HepG2 (cell line): ENCODE measurements around the gene PASK. TPM values are rescaled to one million over a fixed set of nuclear protein-coding genes. Genes with fewer than 3 reads are reported as not detected.

Source experiments
- ATAC-seq: fragments of 200-7000 bp; cut with Tn5 transposase; 3 replicates; pipeline ENCODE4 v1.9.1; 2020; ENCODE audit warnings: mild to moderate bottlenecking, moderate library complexity
- BruUV-seq: library from RNA; stranded (reverse); fragments of 400-500 nt; replicated peaks from 2 replicates; lab custom pipeline; 2021; lab: Mats Ljungman, UMichigan
- CTCF ChIA-PET: fragments of 300-600 bp; formaldehyde crosslinking; extraction: SDS; loops from one replicate; lab custom pipeline; 2021; ENCODE audit warnings: low total read pairs, inconsistent platforms, low intra/inter-chr PET ratio; lab: Yijun Ruan, JAX
- POLR2A ChIA-PET: fragments of 350-600 bp; sonication (Branson Sonifier 250); formaldehyde crosslinking; loops from one replicate; lab custom pipeline; 2020; ENCODE audit warnings: antibody characterized with exemption, inconsistent platforms; lab: Yijun Ruan, JAX
- DNase-seq: peaks from one replicate; pipeline ENCODE4 v3.0.0-alpha.2; 2015; ENCODE audit warnings: low spot score
- FAIRE-seq: peaks from 3 replicates; lab custom pipeline; 2011; peaks lifted over from hg19 to GRCh38; lab: Jason Lieb, UNC
- H2AFZ ChIP-seq: one replicate; pipeline ENCODE4 v1.6.1; 2011; ENCODE audit warnings: low read length, inconsistent platforms
- H3K27ac ChIP-seq: fragments of 300-600 bp; 3 replicates; pipeline ENCODE4 v1.8.0; 2011; ENCODE audit warnings: mixed run types, mild to moderate bottlenecking, mixed read lengths, low read length, inconsistent platforms; ENCODE audit not compliant: insufficient read depth; ENCODE audit errors: extremely low read length
- H3K27me3 ChIP-seq, 2 experiments: fragments of 200-600 bp in 1 of 2; 2 replicates in 1 of 2; 3 replicates in 1 of 2; pipeline versions ENCODE4 v1.6.0 to v1.8.0; 2011; ENCODE audit warnings: low read length in 2 of 2, mild to moderate bottlenecking in 2 of 2, moderate library complexity in 2 of 2, inconsistent platforms in 1 of 2; ENCODE audit not compliant: insufficient read depth in 2 of 2, control insufficient read depth in 1 of 2
- H3K36me3 ChIP-seq, 2 experiments: fragments of 200-600 bp in 1 of 2; replicated peaks in 1 of 2; 2 replicates in 1 of 2; 3 replicates in 1 of 2; pipeline versions ENCODE4 v1.5.1 to v1.8.0; 2011; ENCODE audit warnings: low read length in 2 of 2, inconsistent platforms in 1 of 2; ENCODE audit not compliant: insufficient read depth in 2 of 2, control insufficient read depth in 1 of 2
- H3K4me1 ChIP-seq: 2 replicates; pipeline ENCODE4 v1.5.1; 2012; ENCODE audit warnings: low read length, inconsistent platforms; ENCODE audit not compliant: insufficient read depth
- H3K4me2 ChIP-seq: 2 replicates; pipeline ENCODE4 v1.6.0; 2011; ENCODE audit warnings: low read depth, low read length, inconsistent platforms
- H3K4me3 ChIP-seq, 3 experiments: fragments of 200-600 bp in 1 of 3; sonication (generic), shearing (Covaris generic) in 1 of 3; replicated peaks in 1 of 3; 2 replicates each; pipeline ENCODE4 v1.5.1; 2011 to 2016; ENCODE audit warnings: low read length in 3 of 3, inconsistent platforms in 2 of 3, low read depth in 2 of 3, mild to moderate bottlenecking in 2 of 3, control low read depth in 1 of 3, mixed read lengths in 1 of 3; ENCODE audit not compliant: insufficient read depth in 1 of 3
- H3K79me2 ChIP-seq: one replicate; pipeline ENCODE4 v1.6.1; 2011; ENCODE audit warnings: low read length, inconsistent platforms; ENCODE audit not compliant: insufficient read depth
- H3K9ac ChIP-seq: 2 replicates; pipeline ENCODE4 v1.6.0; 2011; ENCODE audit warnings: mild to moderate bottlenecking, low read depth, low read length, inconsistent platforms; ENCODE audit not compliant: insufficient read depth
- H3K9me3 ChIP-seq: 2 replicates; pipeline ENCODE4 v1.5.1; 2012; ENCODE audit warnings: mild to moderate bottlenecking, low read length
- H4K20me1 ChIP-seq: 2 replicates; pipeline ENCODE4 v1.6.0; 2011; ENCODE audit warnings: inconsistent platforms, mild to moderate bottlenecking, low read length, moderate library complexity; ENCODE audit not compliant: insufficient read depth
- ATRX ChIP-seq: sonication (generic); formaldehyde crosslinking; IDR thresholded peaks from 2 replicates; pipeline ENCODE4 v1.4.0; 2020; ENCODE audit warnings: missing genetic modification reagents, borderline replicate concordance
- DNMT3B ChIP-seq: conservative IDR thresholded peaks from 2 replicates; pipeline ENCODE4 v1.6.1; 2016; ENCODE audit warnings: missing biosample characterization, control low read depth
- HNF4A ChIP-seq: sonication (generic); formaldehyde crosslinking; IDR thresholded peaks from 2 replicates; pipeline ENCODE4 v1.4.0; 2020; ENCODE audit warnings: missing genetic modification reagents
- HOMEZ ChIP-seq: IDR thresholded peaks from 2 replicates; pipeline ENCODE4 v1.6.1; 2016; ENCODE audit warnings: low read depth
- SYNCRIP ChIP-seq: fragments of 200-400 bp; formaldehyde crosslinking; IDR thresholded peaks from 2 replicates; pipeline ENCODE4 v1.6.1; 2018; ENCODE audit warnings: mild to moderate bottlenecking, low read depth, low read length; ENCODE audit not compliant: insufficient read depth
- ZBTB25 ChIP-seq: IDR thresholded peaks from 2 replicates; pipeline ENCODE4 v1.6.1; 2018; ENCODE audit warnings: missing genetic modification reagents
- ZKSCAN5 ChIP-seq: sonication (generic); formaldehyde crosslinking; IDR thresholded peaks from 2 replicates; pipeline ENCODE4 v1.5.1; 2020; ENCODE audit warnings: mild to moderate bottlenecking, missing genetic modification reagents
- ZNF468 ChIP-seq: sonication (generic); formaldehyde crosslinking; IDR thresholded peaks from 2 replicates; pipeline ENCODE4 v1.8.0; 2022; ENCODE audit warnings: mild to moderate bottlenecking, moderate library complexity, missing genetic modification reagents
- ZNF547 ChIP-seq: sonication (generic); formaldehyde crosslinking; IDR thresholded peaks from 2 replicates; pipeline ENCODE4 v1.5.1; 2020; ENCODE audit warnings: mild to moderate bottlenecking, missing genetic modification reagents
- ZSCAN25 ChIP-seq: sonication (generic); formaldehyde crosslinking; IDR thresholded peaks from 2 replicates; pipeline ENCODE4 v1.8.0; 2022; ENCODE audit warnings: mild to moderate bottlenecking, missing genetic modification reagents
- WGBS: methylation state at CpG from one replicate; pipeline ENCODE4 v1.1.6; 2017; ENCODE audit warnings: low lambda C conversion rate; 5-methylcytosine and 5-hydroxymethylcytosine counted together
- in situ Hi-C: cut with HindIII; loops from 2 replicates; pipeline ENCODE4 v1.10.0; 2017; ENCODE audit warnings: low pct_unique_long_range_greater_than_20kb; ENCODE audit not compliant: extremely low pct_ligation_motif_present
- intact Hi-C: fragments of 100-400 bp; cut with micrococcal nuclease; formaldehyde crosslinking; loops from one replicate; pipeline ENCODE4 v1.10.0; 2022; ENCODE audit not compliant: unreplicated experiment
- polyA plus RNA-seq, 8 experiments: library from polyadenylated mRNA; depleted of rRNA in 3 of 8; stranded (reverse) in 7 of 8; unstranded in 1 of 8; fragments of >200 nt; fragmentation: Illumina TruSeq in 4 of 8; extraction: Trizol in 4 of 8; gene quantifications; 2 replicates each; pipeline versions ENCODE4 v1.2.1 to v1.2.3, GENCODE V29; 2011 to 2016; ENCODE audit warnings: low read depth in 4 of 8, missing spikeins in 1 of 8, mixed read lengths in 1 of 8; ENCODE audit not compliant: insufficient read depth in 1 of 8
- total RNA-seq, 5 experiments: library from RNA; depleted of rRNA; stranded (reverse); fragments of >200 nt; fragmentation: Illumina TruSeq; extraction: Trizol; gene quantifications; 2 replicates each; pipeline ENCODE4 v1.2.3, GENCODE V29; 2016; ENCODE audit warnings: low read depth in 1 of 5
- TF ChIP-seq, protein P1 (sequence below): sonication (generic); formaldehyde crosslinking; IDR thresholded peaks from 2 replicates; pipeline ENCODE4 v1.5.0; 2020; ENCODE audit warnings: missing genetic modification reagents, mild to moderate bottlenecking, borderline replicate concordance

The PASK gene
- total and polyA plus RNA-seq, 2 of the 13 experiments (the other 11 are each of a cell fraction or from before 2014, with no cell fraction given), result 6.9 to 17.0 TPM

DNA sequence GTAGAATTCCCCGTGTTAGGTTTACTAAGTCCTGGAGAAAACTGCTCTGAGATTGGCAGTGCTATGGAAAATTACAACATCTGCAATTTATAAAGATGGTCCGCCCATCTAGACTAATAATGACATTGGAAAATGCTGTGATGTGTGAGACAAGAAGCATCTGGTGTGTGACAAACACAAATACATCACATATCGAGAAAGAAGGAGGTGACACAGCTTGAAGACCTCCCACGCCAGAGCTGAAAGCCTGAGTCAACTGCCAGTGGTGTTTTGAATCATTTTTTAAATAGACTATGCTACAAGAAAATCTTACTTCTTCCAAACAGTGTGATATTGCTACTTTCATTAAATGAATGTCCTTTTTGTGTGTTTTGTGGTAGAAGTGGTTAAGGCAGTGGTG is 30.6 kb upstream of the PASK start:
- Histone ChIP-seq H3K4me2 (no peak overlapping the region), H3K27me3 (no peaks in the 10 kb centered on the region), H3K9ac (no peak overlapping the region), H3K4me3 (no peak overlapping the region), H3K9me3 (no peaks in the 10 kb centered on the region), H2AFZ (no peak overlapping the region)
- 95% methylated on average over 4 of the region's 4 CpGs for WGBS
- FAIRE-seq, result no peak
- intact Hi-C loops, result no loop called here
- in situ Hi-C loops, result no loop called here
- TF ChIP-seq ZBTB25 (CRISPR knock-in tag) (no peak), DNMT3B (CRISPR knock-in tag) (no peak), ZNF547 (CRISPR knock-in tag) (no peak), ZKSCAN5 (no peak), HOMEZ (no peak), SYNCRIP (no peak), ZSCAN25 (no peak), HNF4A (CRISPR knock-in tag) (no peak), ZNF468 (no peak), ATRX (CRISPR knock-in tag) (no peak)
- TF ChIP-seq, protein P1, sequence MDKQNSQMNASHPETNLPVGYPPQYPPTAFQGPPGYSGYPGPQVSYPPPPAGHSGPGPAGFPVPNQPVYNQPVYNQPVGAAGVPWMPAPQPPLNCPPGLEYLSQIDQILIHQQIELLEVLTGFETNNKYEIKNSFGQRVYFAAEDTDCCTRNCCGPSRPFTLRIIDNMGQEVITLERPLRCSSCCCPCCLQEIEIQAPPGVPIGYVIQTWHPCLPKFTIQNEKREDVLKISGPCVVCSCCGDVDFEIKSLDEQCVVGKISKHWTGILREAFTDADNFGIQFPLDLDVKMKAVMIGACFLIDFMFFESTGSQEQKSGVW, result no peak
- TF ChIP-seq, all 625 proteins: peak for 0
- ChIA-PET POLR2A (no interaction called here), CTCF (no interaction called here)
- no peaks in the 10 kb centered on the region for H4K20me1 ChIP-seq
- H3K79me2 ChIP-seq, result no peaks in the 10 kb centered on the region
- H3K36me3 ChIP-seq, result peaks cover 6 to 30% of the 10 kb centered on the region in 2 experiments; a peak in 4 of 5 replicates
- no peak for DNase-seq
- ATAC-seq, result no peak
- H3K4me1 ChIP-seq, result no peaks in the 10 kb centered on the region
- H3K27ac ChIP-seq, result no peak overlapping the region
- no TSS peak for BruUV-seq
